ENCODE results near the gene ANK3.

Gene ANK3

DNA sequence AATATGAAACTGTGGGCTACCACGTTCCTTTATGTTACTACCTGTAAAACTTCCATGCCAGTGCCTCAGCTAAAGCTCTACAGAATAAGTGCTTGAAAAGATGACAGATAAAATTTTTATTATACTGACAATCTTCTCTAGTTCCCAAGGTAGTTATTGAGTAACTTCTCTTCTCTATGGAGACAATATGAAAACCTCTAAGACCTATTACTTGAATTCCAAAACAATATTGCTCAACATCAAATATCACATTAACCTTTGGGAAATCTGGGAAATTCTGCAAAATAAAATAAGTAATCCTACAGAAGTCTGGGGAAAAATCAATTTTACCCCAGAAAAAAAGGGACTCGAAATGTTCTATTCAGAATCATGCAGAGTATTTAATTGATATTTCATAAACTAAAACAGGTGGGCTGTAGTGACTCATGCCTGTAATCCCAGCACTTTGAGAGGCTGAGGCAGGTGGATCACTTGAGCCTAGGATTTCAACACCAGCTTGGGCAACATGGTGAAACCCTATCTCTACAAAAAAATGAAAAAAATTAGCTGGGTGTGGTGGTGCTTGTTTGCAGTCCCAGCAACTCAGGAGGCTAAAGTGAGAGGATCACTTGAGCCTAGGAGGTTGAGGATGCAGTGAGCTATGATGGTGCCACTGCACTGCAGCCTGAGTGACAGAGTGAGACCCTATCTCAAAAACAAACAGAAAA is 23.8 kb upstream of the ANK3 start:
- DNase-seq, result no peak

- no peak for DNase-seq
Observed at GRCh38 chr10:60410970-60411369, 21.3 kb upstream of the ANK3 start.

GRCh38 chr10:60409202-60409601 is 19.5 kb upstream of the ANK3 start:
- DNase-seq, result no peak

DNA sequence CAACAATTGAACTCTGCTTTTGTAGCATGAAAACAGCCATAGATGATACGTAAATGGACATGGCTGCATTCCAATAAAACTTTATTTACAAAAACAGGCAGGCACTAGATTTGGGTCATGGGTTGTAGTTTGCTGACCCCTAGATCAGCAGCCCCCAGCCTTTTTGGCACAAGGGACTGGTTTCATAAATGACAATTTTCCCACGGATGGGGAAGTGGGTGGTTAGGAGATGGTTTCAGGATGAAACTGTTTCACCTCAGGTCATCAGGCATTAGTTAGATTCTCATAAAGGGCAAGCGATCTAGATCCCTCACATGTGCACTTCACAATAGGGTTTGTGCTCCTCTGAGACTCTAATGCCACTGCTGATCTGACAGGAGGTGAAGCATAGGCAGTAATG is 16.5 kb upstream of the ANK3 start:
- no peak for DNase-seq

DNA sequence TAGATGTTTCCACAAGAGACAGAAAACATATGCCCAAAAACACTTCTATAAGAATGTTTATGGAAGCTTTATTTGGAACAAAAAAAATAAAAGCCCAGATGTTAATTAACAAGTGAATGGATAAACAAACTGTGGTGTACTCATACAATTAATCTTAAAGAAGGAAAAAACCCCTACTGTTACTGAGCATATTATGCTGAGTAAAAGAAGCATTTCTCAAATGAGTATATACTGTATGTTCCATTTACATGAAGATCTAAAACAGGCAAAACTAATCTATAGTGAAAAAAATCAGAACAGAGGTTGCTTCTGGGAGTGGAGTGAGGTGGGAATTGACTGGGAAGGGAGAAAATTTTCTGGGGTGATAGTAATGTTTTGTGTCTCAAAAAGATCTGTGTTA is 15.5 kb upstream of the ANK3 start:
- DNase-seq, result no peak

DNA sequence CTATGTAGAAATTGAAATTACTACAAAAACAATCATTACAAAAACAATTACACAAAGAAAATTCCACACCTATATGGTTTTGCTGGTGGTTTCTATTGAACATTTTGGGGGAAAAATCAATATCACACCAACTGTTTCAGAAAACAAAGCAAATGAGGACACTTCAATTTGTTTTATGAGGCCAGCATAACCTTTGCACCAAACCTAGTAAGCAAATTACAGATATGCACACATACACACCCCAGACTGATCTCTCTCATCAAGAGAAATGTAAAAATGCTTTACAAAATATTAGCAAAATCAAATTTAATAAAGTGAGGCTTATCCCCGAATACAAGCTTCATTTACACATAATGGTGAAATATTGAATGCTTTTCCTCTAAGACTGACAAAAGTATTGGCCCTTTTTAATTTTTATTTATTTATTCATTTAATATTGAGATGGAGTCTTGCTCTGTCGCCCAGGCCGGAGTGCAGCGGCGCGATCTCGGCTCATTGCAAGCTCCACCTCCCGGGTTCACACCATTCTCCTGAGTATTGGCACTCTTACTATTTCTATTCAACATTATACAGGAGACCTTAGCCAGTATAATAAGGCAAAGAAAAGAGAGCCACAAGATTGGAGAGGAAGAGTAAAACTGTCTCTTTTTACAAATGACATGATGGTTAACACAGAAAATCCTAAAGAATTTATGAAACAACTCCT is 13.6 kb upstream of the ANK3 start:
- no peak for DNase-seq

DNA sequence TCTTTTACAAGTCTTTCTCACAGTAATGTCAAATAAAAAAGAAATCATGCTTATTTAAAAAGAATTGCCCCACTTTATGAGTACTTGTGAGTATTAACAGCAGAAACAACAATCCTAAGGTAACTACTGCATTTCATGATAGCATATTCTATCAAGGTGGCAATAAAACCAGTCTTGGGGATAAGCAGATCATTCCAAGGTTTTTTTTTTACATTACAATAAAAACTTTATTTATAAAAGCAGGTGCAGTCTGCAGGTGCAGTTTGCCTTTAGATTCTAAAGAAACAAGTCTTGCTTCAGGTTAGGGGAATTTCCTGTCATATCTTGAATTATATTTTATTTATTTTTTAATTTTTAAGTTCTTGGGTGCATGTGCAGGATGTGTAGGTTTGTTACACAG is 10.7 kb upstream of the ANK3 start:
- DNase-seq, result no peak

GRCh38 chr10:60399328-60399727 is 9.7 kb upstream of the ANK3 start:
- DNase-seq, result no peak

- no peak for DNase-seq
Observed at GRCh38 chr10:60397792-60398191, 8.1 kb upstream of the ANK3 start.

DNA sequence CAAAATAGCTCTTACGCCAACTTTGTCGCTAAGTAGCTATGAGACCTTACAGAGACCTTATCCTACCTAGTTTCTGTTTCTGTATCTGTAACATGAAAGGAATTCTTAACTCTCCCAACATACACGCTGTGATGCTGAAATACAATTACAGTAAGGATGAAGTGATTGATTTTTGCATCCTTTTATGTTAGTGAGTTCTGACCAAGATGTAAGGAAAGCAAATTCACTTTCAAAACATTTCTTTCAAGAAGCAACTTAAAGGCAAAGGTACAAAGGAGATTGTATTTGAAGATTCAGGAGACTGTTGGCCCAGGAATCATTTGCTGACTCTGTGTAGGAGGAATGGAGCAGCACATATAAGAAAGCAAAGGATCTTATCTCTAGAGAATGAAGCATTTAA is 7.1 kb upstream of the ANK3 start:
- DNase-seq, result no peak

DNA sequence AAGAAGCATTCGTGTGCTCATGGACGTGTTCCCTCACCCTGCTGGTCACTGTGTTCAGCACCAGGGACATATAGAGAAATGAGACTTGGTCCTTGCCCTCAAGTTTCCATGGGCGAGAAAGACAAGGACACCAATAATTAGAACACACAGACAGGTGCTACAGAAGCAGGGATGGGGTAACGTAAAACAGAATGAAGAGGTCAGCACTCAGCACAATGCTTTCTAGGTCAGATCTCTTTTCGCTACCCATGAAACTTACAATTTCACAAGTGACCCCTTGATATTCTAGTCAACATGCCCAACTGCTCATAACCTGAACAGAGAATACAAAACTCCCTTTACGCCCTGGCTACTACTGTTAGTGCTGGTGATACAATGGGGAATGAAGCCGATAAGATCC is 6.0 kb upstream of the ANK3 start:
- DNase-seq, result no peak

GRCh38 chr10:60394446-60394845 is 4.8 kb upstream of the ANK3 start:
- no peak for DNase-seq

- DNase-seq, result no peak
Observed at GRCh38 chr10:60390224-60390626, 550 bp upstream of the ANK3 start.

- no peak for DNase-seq
Observed at GRCh38 chr10:60388709-60389301, 870 bp downstream of the ANK3 start.

DNA sequence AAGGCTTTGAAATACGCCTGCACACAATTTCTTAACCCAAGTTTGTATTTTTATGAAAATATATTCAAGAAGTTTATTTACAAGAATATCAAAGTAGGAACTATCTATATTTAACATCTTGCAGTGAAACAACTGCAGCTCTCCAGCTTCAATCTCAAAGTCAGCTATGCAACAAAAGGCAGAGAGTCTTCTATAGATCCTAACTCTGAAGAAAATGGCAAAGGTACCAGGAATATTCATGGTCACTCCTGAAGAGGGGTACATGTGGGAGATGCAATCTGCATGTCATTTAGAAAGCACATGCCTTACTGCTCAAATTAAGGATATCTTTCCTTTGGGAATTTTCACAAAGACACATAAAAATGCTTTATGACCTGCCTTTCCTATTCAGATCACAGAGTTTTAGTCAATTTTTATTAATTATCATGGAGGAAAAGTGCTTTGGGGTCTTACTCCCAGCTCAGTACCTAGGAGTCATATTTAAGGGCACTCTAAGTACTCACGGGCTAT is 1.5 kb downstream of the ANK3 start:
- no peak for DNase-seq

DNA sequence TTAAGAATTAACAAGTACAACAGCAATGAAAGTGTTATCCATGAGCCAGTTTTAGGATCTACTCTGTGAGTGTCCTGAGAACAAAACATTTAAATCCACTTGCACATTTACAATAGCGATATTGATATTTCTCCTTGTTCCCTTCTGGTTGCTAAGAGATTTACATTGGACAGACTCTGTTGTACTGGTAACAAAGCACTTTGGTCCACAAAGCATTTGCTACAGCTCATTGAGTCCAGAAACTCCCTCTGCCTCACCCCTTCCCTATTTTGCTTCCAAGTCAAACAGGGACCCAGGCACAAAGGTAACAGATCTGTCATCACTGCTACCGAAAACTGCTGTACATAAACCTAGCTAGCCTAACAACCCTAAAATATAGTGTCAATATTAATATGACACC is 2.1 kb downstream of the ANK3 start:
- DNase-seq, result no peak

DNA sequence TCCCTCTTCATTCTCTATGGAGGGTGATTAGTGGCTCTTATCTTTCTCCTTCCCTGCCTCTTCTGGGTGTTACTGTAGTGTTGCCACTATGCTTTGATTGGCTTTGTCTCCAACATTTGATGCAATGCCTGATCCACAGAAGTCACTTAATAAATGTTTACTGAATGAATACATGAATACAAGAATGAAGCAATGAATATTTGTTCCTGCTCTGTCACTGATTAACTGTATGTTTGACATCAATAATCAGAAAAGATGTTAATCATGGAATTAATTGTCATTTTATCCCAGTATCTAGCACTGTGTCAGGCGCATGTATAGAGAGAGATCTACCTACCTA is 4.3 kb downstream of the ANK3 start:
- DNase-seq, result no peak

GRCh38 chr10:60384708-60385398 is 4.8 kb downstream of the ANK3 start:
- no peak for DNase-seq

DNA sequence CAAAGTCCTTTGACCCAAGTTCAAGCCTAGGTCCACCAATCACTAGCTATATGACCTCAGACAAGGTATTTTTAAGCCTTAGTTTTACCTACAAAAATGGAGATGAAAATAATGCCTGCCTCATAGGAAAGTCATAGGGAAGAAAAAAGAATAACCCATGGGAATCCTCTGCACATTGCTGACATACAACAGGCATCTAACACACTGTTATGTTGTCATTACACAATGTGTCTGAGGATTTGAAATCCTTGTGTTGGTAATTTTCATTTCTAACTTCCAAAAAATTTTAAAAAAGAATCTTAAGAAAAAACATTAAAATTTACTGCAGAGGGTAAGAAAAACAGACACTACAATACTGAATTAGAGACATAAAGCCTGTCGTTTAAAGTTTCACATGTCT is 5.7 kb downstream of the ANK3 start:
- no peak for DNase-seq

GRCh38 chr10:60382946-60383681 is 6.6 kb downstream of the ANK3 start:
- no peak for DNase-seq

- no peak for DNase-seq
Observed at GRCh38 chr10:60380781-60381180, 8.9 kb downstream of the ANK3 start.

GRCh38 chr10:60377955-60378354 is 11.7 kb downstream of the ANK3 start:
- DNase-seq, result no peak

GRCh38 chr10:60377042-60377352 is 12.7 kb downstream of the ANK3 start:
- no peak for DNase-seq

Data from activated effector memory CD4-positive, alpha-beta T cell treated with anti-CD3 and anti-CD28 coated beads, Interleukin-2, amount 50 U/mL, for 16 hours (primary cell).